Breast epithelium (tissue), 3 donors: ENCODE results near the gene PNLIPRP2.

ENCODE experiments used
- CTCF ChIP-seq, 3 donors: fragments of 450-650 bp; IDR thresholded peaks; one replicate each; pipeline ENCODE4 v1.5.1; 2016 to 2017; ENCODE audit warnings: antibody characterized with exemption in 3 of 3, mild to moderate bottlenecking in 3 of 3, moderate library complexity in 3 of 3
- POLR2A ChIP-seq: fragments of 450-650 bp; IDR thresholded peaks from one replicate; pipeline ENCODE4 v1.6.1; 2016; ENCODE audit warnings: antibody characterized with exemption, mild to moderate bottlenecking, moderate library complexity
- POLR2AphosphoS5 ChIP-seq, 3 donors: sonication (generic); formaldehyde crosslinking; IDR thresholded peaks; one replicate each; pipeline ENCODE4 v1.6.1; 2017; ENCODE audit warnings: antibody characterized with exemption in 3 of 3

GRCh38 chr10:116684781-116685180, 64.0 kb downstream of the PNLIPRP2 start:
- no peak for TF ChIP-seq CTCF (IDR thresholded peaks at IDR 0.05)
- no peak for TF ChIP-seq POLR2A
- TF ChIP-seq POLR2AphosphoS5 (IDR thresholded peaks at IDR 0.05): no peak
